HG03095 (cell line): ENCODE results near the gene HBS1L.

ENCODE experiments used
- ATAC-seq: cut with Tn5 transposase; IDR thresholded peaks from one replicate; pipeline ENCODE4 v1.9.1; 2021; ENCODE audit warnings: moderate library complexity; ENCODE audit not compliant: unreplicated experiment

The HBS1L gene

GRCh38 chr6:135043364-135043763, 11.3 kb downstream of the HBS1L start:
- ATAC-seq: no peak

DNA sequence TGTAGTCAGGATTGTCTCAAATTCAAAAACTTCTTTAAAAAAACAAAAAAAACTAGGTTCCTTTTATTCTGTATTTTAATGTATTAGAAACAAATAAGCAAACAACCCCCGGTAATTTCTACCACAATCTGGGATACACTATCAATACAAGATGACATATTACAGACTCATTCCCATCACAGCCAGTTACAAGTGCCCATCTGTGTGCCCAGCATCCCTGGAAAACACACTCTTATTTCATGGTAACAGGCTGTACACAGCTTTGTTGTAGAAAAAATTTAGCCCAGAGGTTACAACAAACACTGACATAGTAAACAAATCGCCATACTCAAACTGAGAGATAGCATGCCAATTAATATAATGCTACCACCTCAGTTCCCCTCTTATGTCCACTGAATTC, 16.3 kb downstream of the HBS1L start:
- ATAC-seq: no peak

GRCh38 chr6:135037541-135037940, 17.1 kb downstream of the HBS1L start:
- ATAC-seq: no peak

- no peak for ATAC-seq
Measured at GRCh38 chr6:135036731-135037420, 17.7 kb downstream of the HBS1L start.

DNA sequence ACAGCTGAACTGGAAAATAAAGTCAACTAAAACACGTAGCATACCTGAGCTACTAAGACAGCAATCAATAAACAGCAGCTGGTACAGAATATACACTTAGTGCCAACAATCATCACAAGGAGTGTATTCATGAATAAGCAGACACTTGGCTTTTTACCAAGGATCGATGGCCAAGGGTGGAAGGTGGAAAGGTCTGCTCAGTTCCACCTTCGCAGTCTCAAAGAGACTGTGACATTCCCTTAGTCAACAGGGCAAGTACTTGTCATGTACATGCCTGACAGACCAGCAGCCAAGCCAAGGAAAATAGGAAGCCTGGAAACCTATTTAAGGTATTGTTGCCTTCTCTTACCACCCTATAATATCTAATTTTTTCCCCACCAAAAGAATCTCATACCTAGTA, 21.4 kb downstream of the HBS1L start:
- no peak for ATAC-seq

GRCh38 chr6:135030532-135031178, 24.0 kb downstream of the HBS1L start:
- no peak for ATAC-seq

- ATAC-seq: peak; percentile 87
Measured at GRCh38 chr6:135030056-135030473, 24.6 kb downstream of the HBS1L start.

GRCh38 chr6:135025775-135026174, 28.8 kb downstream of the HBS1L start:
- no peak for ATAC-seq

DNA sequence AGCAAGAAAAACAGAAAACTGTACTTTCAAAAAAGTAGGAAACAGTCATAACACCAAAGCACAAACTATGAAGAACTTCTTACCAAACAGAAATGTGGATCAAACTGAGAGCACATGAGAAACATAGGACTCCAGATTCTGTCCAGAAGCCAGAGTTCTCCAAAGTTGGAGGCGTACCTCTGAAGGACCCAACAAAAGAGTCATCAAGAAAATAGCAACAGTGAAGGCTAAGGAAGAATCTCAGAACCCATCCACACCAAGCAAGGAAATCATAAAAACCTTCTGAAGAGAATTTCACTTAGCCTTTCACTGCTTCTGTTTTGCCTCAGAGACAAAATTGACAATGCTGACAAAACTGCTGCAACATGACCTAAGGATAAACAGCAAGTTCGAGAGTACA, 29.4 kb downstream of the HBS1L start:
- no peak for ATAC-seq

GRCh38 chr6:135022050-135022697, 32.4 kb downstream of the HBS1L start:
- ATAC-seq: no peak

- peak; percentile 75 for ATAC-seq
Measured at GRCh38 chr6:135021310-135022049, 33.1 kb downstream of the HBS1L start.

GRCh38 chr6:135018941-135019340, 35.7 kb downstream of the HBS1L start:
- ATAC-seq: no peak

DNA sequence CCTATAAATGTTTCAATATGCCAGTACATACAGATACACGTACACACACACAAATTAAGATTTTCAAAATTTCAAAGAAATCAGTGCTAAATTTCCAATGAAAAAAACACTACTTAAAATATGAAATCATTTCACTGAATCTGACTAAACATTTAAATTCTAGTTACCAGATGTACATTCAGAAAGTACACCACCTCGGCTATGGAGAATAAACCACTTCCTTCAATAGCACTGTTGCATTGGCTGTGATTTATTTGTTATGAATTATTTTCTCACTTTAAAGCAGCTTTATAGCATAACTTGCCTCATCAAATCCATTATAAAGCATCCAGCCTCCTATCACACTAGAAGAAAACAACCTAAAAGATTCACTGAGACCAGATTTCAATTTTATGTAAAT, 36.6 kb downstream of the HBS1L start:
- no peak for ATAC-seq

- peak; percentile 94 for ATAC-seq
Measured at GRCh38 chr6:135014353-135014832, 40.2 kb downstream of the HBS1L start.

DNA sequence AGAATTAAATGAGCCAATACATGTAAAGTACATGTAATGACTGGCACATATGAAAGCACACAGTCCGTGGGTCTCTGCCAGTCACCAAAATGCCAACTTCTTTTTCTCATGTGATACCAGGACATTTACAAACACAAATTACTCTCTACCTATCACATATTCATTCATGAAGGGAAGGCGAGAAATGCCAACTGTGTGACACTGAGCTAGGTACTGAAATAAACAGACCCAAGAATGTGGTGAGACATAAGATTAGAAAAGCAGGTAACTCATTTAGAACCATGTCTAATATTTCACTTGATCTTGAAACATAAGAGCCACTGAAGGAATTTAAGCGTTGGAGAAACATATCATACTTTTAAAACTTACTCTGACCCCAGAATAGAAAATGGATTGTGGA, 41.4 kb downstream of the HBS1L start:
- ATAC-seq: no peak

DNA sequence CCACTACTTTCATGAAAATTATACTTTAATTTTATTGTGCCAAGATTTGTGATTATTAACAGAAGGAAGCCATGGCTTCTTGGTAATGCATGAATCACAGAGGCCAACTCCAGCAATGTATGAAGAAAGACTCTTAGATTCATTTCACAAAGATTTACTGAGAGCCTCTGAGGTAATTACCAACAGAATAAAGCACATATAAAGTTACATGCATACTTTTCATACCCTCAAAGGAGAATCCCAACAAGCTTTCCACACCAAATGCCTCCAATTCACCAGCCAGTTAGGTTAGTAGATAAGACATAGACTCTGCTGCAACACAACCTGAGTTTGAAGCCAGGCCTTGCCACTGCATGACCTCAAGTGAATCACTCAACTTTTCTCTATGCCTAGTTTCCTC, 41.9 kb downstream of the HBS1L start:
- no peak for ATAC-seq

DNA sequence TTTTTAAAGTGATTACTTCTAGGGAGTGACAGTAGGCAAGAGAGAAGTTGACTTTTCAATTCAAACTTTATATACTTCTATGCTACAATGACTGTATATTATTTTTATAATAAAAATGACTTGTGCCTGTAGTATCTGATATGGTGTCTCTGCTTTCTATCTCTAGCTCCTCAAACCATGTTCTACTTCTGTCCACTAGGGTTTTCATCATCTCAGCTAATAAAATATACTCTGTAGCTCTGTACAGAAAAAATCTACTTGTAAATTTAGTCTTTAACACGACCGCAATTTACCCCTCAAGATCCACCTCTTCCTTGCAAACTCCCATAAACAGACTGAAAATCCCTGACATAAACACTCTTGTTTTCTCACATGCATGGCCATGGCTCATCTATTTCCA, 42.3 kb downstream of the HBS1L start:
- ATAC-seq: no peak

DNA sequence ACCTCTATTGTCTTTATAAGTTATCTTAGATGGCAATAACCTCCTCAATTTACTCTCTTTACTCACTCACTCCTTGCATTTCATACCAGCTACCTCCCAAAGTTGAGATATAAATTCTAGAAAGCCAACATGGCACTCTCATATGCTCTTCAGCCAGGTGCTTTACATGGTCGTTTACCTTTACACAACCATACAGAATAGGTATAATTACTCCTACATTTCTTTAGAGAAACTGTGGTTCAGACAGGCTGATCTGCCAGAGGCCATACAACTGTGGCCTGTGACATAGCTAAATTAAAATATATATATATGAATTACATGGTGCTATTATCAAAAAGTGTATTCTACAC, 45.7 kb downstream of the HBS1L start:
- no peak for ATAC-seq

GRCh38 chr6:135008072-135008940, 46.3 kb downstream of the HBS1L start:
- ATAC-seq: peak; percentile 70

GRCh38 chr6:135006386-135006914, 48.2 kb downstream of the HBS1L start:
- no peak for ATAC-seq
